Measurements from ENCODE around the gene COASY.

DNA sequence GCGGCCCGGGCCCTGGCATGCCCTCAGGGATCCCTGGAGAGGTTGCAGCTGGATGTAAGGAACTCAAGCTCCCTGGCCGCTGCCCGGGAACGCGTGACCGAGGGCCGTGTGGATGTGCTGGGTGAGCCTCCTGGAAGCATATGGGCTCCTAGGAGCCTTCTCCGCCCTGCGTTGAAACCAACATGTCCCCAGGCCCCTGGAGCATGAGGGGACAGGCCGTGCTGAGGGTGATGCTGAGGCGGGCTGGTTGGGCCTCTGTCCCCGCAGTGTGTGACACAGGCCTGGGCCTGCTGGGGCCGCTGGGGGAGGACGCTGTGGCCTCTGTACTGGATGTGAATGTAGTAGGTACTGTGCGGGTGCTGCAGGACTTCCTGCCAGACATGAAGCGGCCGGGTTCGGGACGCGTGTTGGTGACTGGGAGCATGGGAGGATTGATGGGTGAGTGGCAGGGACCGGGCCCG is 14.9 kb upstream of the COASY start:
- TF ChIP-seq, protein P1, sequence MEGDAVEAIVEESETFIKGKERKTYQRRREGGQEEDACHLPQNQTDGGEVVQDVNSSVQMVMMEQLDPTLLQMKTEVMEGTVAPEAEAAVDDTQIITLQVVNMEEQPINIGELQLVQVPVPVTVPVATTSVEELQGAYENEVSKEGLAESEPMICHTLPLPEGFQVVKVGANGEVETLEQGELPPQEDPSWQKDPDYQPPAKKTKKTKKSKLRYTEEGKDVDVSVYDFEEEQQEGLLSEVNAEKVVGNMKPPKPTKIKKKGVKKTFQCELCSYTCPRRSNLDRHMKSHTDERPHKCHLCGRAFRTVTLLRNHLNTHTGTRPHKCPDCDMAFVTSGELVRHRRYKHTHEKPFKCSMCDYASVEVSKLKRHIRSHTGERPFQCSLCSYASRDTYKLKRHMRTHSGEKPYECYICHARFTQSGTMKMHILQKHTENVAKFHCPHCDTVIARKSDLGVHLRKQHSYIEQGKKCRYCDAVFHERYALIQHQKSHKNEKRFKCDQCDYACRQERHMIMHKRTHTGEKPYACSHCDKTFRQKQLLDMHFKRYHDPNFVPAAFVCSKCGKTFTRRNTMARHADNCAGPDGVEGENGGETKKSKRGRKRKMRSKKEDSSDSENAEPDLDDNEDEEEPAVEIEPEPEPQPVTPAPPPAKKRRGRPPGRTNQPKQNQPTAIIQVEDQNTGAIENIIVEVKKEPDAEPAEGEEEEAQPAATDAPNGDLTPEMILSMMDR (IDR thresholded peaks at IDR 0.05; ENCODE audit: low read length), result no peak
- TF ChIP-seq EZH2 (IDR thresholded peaks at IDR 0.05; ENCODE audit: borderline replicate concordance, low read length), result no peak

All from OCI-LY1 (cell line).